Stimulated activated CD8-positive, alpha-beta memory T cell treated with anti-CD3 and anti-CD28 coated beads, Interleukin-2, amount 100 ng/mL, for 1 hour (primary cell): ENCODE data around the gene KIAA1671.
"Not testable (repeated sequence)": the region's sequence is repeated elsewhere in the genome, so short reads cannot be mapped to it uniquely, and the experiment has no call there.

Source experiments
- DNase-seq, 2 donors: peaks; one replicate each; pipeline ENCODE4 v3.0.0-alpha.2; 2020; ENCODE audit warnings: low read depth in 2 of 2

KIAA1671 gene

DNA sequence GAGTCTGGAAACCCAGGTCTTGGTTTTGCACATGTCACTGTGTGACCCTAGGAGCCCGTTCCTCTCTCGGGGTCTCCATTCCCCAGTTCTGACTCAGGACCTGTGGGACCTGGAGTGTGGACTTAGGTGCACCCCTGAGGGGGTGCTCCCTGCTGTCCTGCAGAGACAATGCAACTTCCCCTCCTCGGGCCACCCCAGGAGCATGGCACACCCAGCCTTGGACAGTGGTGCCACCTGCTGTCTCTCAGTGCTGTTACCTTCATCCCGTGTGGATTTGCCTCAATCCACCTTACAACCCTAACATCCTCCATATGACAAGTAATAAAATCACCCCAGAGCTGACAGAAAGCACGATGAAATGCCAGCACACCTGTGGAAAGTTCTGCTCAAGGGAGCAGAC lies 219.6 kb downstream of the KIAA1671 start:
- DNase-seq: no peak

DNA sequence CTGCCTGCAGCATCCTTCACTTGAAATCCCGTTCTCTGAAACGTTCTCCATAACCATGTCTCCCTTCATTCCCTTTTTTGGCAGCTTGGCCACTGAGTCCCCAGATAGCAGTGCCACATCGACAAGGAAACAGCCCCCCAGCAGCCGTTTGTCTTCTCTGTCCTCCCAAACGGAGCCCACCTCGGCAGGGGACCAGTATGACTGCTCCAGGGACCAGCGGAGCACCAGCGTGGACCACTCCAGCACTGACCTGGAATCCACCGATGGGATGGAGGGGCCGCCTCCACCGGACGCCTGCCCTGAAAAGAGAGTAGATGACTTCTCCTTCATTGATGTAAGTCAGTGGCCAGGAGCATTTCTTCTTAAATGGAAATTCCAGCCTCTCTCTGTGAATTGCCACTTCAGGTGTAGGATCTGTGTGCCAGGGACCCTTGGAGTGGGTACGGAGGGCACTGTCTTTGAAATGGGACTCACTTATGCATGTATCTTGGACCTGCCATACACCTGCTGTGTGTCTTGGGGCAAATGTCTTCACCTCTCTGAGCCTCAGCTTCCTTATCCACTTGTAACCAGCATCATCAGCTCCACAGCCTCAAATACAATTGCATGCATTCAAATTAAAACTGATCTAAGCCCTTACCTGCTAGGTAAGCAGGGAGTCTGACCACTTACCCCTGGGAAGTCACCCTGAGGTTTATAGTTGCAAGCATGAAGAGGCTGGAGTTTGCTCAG lies 221.8 kb downstream of the KIAA1671 start:
- no peak for DNase-seq

DNA sequence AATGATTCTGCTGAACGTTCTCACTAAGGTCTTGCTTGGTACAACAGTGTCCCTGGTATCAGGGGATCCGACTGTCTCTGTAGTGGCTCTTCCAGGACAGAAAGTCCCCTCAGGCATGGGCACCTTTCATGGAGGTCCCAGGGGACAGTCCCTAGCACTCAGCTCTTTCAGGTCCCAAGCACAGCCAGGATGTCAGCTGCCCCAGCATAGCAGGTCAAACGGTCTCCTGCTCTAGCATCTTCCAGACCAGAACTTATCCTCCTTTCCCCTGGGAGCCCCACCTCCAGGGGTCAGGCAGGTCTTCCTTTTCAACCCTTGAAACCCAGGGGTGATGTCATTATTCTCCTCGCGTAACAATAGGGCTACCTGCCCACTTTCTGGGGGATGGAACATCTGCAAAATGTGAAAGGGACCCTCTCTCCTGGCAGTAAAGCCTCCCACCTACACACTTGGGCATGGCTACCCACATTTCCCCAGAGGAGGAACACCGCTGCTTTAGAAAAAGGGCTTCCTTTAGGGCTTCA lies 222.4 kb downstream of the KIAA1671 start:
- no peak for DNase-seq

DNA sequence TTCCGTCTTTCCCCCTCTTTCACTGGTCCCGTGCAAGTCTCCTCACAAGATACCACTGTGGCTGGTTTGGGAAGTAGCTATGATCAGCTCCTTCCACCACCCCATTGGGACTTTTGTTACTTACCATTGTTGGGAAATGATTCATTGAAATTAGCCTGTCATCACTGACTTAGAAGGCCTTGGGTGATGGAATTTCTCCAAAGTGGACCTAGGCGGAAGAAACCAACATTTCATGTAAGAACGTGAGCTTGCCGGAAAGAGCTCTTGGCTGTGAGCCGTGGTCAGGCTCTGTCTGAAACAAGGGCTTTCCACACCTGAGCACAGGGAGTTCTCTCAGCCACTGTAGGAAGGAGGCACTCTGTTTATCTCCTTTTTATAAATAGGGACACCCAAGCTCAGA lies 223.7 kb downstream of the KIAA1671 start:
- no peak for DNase-seq

DNA sequence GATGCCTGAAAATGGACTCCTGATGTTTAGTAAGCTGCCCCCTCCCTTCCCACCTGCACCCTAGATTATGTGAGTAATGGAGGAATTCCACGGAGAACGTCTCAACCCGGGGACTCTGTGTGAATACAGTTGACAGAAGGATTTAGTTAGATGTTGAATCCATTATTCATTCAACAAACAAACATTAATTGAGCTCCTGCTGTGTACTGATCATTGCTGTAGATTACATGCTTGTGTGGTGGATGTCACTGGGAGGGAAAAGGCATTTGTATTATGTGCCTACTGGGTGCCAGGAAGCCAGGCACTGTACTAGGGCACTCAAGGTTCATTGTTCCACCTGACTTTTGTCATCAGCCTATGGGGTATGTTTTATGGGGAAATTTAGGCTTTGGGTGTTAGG lies 224.3 kb downstream of the KIAA1671 start:
- no peak for DNase-seq

DNA sequence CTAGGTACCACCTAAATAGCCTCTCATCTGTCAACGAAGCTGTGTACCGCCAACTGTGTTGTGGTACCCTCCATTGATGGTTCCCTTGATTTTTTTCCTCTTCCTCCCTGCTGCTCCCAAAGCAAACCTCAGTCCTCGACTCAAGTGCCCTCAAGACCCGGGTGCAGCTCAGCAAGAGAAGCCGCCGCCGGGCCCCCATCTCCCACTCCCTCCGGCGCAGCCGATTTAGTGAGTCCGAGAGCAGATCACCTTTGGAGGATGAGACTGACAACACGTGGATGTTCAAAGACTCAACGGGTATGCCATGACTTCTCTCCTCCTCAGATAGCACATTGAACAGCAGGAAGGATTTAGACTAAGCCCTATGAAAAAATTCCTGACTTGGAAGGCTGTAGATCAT lies 224.7 kb downstream of the KIAA1671 start:
- DNase-seq: no peak

DNA sequence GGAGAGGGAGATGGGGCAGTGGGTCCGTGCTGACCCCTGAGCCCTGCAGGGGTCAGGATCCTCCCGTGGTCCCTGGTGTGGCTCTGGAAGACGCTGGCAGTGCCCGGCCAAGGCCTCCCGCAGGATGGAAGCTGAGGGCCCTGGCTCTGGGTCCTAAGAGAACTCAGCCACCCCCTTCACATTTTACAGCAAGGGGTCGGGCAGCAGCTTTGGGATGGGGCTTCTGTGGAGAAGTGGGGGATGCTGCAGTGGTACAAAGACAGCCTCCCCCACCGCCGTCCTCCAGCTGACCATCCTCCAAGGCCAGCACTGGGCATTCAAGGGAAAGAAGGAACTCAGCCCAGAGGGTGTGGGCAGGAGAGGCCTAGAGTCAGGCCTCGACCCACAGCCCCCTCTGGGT lies 225.4 kb downstream of the KIAA1671 start:
- no peak for DNase-seq

DNA sequence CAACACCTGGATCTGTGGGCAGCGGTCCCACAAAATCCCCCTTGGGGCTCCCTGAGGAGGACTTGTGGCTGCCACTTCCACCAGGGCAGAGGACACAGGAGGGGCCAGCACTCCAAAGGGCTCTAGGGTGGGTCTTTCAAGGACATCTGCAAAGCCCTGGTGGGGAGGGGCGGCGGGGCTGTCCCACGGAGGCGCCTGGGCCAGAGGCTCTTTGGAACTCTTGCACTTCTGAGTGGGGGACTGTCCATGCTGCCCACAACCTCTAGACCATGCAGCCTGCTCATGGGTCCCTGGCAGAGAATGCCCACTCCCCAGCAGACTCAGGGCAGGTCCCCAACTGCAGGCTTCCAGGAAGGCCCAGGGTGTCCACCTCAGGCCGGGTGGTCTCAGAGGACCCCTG lies 225.8 kb downstream of the KIAA1671 start:
- not testable (repeated sequence) for DNase-seq

DNA sequence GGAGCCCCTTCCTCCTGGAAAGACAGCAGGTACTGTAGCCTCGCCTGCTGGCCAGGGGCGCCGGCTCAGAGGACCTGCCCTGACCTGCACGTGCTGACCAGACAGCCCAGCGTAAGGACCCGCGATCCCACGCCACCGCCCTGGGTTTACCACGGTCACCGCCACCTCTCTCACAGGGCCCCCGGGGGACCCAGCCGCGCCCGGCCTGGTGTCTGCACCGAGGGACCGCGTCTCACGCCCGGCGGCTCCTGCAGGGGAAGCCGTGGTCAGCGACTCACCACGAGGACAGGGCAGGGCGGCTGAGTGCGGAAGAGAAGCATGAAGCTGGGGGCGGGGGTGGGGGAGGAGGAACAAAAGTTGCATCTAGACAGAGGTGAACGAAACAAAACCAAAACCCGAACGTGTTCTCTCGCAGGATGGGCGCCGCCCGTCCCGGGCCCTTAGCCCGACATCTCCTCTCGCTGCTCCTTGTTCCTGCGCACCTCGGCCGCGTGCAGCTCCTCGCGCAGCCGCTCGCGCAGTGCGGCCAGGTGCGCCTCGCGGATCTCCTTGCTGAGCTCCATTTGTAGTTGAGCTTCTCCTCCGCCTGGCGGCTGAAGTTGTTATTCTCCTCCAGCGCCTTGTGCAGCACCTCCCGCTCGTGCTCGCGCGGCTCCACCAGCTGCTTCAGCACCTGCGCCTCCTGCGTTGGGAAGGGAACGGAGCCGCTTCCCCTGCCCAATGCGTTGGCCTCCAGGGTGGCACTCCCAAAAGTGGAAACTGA lies 226.5 kb downstream of the KIAA1671 start:
- DNase-seq: not testable (repeated sequence)

DNA sequence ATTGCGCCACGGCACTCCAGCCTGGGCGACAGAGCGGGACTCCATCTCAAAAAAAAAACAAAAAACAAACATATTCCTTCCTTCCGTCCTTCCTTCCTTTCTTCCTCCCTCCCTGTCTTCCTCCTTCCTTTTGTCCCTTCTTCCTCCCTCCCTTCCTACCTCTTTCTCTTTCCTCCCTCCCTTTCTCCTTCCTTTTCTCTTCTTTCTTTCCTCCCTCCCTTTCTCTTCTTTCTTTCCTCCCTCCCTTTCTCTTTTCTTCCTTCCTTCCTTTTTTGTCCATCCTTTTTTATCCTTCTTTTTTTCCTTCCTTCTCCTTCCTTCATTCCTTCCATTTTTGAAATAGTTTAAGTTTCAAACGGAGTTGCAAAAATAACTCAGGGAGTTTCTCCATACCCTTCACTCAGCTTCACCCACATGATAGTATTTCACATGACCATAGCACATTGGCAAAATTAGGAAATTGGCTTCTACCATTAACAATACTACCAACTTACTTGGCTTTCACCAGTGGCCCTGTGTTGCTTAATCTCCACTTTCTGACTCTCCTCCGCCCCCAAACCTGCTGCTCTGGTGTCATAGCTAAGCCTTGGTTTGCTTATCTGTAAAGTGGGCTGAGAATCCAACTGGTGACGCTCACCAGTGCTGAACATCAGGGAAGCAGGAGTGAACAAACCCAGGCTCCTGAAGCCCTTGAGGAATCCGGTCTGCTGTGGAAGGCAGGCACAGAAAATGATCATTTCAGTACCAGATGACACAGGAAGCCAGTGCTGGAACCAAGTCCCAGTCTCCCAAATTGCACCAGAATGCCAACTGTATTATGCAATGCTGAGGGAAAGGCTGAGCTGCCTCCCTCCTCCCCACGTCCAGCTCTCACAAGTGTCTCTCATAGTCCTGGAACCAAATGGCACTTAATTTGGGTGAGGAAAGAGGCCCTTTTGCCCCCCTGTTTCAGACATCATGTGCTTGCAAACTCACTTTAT lies 229.9 kb downstream of the KIAA1671 start:
- DNase-seq: no peak

DNA sequence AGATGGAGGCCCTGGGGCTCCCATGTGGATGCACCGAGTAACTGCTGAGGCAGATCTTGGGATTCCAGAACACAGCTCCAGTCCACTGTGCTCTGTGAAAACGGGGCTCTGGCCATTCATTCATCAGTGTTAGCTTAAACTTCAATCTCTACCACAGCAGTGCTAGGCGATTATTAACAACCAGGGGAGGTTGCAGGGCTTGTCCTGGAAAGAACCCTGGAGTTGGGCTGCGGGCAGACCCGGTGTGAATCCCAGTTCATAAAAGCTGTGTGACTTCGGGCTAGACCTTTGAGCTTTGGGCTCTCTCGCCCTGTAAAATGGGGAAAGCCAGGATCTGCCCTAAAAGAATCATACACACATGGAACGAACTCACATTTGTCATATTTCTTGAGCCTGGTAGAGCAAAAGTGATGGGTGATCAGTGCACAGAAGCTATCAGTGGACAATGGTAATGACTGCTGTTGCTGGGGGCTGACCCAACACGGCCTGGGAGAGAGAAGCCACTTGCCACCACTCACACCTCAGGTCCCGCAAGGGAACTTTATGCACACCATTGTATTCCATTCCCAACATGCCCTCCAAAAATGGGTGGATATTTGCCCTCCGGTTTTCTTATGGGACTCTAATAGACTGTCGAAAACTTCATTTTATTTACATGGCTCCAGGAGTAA lies 231.6 kb downstream of the KIAA1671 start:
- DNase-seq: no peak

DNA sequence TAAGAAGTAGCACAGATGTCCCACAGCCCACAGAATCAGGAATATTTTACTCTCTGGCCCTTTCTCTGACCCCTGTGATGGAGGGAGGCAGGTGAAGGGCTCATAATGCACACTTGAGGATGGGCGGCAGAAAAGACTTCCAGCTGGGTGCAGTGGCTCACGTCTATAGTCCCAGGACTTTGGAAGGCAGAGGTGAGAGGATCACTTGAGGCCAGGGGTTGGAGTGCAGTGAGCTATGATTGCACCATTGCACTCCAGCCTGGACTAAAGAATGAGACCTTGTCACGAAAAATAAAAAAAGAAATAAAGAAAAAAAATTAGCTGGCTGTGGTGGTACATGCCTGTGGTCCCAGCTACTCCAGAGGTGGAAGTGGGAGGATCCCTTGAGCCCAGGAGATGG lies 233.6 kb downstream of the KIAA1671 start:
- no peak for DNase-seq

DNA sequence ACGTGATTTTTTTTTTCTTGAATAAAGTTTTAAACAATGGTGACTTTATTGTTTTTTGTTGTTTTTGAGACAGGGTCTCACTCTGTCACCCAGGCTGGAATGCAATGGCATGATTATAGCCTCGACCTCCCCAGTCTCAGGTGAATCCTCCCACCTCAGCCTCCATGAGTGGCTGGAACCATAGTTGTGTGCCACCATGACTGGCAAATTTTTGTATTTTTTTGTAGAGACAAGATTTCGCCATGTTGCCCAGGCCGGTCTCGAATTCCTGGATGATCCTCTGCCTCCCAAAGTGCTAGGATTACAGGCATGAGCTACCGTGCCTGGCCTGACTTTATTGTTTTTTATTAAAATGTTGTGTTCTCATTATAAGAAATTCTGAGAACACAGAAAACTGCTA lies 235.0 kb downstream of the KIAA1671 start:
- no peak for DNase-seq

DNA sequence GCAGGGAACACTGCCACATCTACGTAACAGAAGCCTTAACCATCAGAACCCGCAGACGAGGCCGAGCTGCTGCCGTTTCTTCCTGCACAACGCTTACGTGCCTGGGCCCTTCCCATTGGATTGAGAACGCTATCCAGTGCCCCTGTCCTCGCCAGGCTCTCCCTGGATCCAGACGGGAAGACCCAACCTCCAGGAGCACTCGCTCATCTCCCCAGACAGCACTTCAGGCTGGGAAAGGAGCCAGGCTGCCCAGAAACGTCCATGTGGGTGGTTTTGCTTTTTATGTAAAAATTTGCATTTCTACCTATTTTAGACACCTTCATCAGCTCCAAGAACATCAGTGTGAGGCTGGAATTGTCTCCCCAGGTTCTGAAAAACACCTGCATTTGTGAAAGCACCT lies 239.9 kb downstream of the KIAA1671 start:
- no peak for DNase-seq

DNA sequence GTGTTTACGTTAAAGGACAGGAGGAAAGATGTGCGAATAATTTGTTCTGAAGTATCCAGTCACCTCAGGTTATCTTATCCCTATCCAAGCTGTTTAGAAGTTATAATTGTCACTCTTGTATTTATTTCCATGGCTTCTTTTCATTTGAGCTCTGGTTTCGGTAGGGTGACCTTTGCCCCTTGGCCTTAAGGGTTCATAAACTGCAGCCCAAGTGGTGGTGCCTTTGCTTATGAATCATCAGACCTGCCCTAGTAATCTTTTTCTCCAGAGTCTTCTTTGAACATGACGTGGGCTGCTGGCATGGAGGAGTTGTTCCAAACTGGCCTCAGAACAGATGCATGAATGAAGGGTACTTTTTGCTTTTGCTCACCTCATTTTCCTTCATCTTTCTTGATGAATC lies 240.6 kb downstream of the KIAA1671 start:
- no peak for DNase-seq

DNA sequence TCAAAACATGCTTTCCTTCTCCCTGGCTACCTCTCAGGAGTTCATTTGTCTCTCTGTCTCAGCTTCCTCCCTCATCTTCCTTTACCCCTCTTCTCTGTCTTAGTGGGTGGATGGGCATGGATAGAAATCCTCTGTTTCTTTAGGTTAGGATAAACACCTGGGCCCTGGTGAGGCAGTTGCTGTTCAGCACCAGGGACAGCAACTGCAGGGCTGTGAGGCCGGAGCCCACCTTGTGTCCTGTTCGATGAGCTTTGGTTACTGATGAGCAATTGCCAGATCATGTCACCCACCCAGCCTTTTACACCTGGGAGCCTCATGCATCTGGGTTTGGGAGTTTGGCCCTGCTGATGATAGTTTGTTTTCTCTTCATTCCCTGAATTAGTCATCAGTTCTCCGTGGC lies 241.0 kb downstream of the KIAA1671 start:
- no peak for DNase-seq

DNA sequence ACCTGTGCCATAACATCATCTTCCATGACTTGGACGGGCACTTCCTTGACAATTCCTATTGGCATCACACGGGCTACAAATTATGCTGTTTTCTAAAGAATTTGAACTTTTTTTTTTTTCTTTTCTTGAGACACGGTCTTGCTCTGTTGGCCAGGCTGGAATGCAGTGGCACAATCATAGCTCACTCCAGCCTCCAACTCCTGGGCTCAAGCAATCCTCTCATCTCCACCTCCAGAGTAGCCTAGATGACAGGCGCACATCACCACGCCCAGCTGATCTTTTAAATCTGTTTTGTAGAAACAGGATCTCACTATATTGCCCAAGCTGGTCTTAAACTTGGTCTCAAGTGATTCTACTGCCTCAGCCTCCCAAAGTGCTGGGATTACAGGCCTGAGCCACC lies 243.8 kb downstream of the KIAA1671 start:
- no peak for DNase-seq

DNA sequence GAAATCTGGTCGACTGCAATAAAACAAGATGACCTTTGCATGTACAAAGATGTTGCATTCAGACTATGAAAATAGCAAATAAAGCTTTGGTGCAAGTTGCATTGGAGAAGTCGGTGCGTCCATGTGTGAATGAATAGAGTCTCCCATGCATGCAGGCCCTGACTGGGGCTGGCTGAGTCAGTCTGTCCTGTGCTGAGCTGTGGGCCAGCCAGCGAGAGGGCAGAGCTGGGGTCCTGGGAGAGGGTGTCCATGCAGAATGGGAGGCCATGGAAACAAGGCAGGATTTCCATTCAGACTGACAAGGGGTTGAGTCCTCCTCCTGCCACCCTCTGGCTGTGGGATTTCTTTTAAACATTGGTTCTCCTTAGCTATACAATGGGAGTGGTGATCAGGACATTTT lies 244.8 kb downstream of the KIAA1671 start:
- no peak for DNase-seq

DNA sequence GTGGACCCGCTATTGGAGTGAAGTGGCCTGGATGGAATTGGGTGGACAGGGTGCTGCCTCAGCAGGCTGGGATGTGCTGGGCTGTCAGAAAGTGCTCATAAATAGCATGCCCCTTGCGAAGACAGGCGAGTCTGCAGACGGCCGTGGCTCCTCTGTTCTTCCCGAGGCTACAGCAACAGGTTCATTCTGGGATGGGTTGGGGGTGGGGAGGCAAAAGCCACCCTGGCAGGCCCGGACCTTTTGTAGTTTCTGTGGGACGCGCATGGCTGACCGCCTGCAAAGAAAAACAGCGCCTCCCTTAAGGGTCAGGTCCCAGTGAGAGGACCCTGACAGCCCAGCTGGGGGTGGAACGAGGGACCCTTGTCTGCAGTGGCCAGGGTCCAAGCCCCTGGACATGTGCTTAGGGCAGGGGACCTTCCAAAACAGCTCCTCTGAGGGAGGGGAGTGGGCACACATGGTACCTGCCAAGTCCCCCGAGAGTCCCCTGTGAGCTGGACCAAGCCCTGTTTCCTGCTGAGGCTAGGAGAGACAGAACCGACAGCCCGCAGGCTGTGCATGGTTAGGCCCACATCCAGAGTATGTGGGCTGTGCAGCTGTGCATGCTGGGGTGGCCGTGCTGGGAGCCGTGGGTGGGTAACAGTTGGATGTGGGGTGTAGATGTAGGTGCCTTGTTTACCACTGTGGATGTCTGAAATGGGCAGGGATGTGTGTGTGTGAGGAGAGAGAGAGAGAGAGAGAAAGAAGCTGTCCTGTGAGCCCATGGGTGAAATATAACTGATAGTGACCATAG lies 247.4 kb downstream of the KIAA1671 start, which contains the start of gene CRYBB3:
Gene CRYBB3 (plus strand): TSS at position 128 of the 790 bp plus-strand sequence. CDS start 1,539 bp downstream, outside the sequence.
- DNase-seq: no peak

DNA sequence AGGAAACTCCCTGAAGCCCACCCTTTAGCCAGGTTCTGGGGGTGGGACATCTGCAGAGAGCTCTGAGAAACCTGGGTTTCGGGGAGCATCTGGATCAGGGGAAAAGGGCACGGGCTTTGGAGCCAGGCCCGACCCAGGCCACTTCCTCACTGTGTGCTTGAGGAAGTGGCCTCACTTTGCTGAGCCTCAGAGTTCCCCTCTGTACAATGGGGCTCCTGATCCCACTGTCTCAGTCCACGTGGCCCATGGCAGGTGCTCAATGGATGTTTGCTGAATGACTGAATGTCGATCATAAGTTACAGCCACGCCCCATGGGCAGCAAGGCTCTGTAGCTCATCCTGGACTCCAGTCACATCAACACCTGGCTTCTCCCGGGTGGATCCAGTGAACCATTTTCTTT lies 248.5 kb downstream of the KIAA1671 start:
- DNase-seq: no peak
